Upper lobe of left lung (tissue), 4 donors: ENCODE measurements around the gene SERGEF.

ENCODE experiments used
- CTCF ChIP-seq, 6 experiments: fragments of 450-650 bp in 4 of 6; fragments of 200-600 bp in 2 of 6; sonication (generic) in 2 of 6; IDR thresholded peaks; one replicate each; pipeline ENCODE4 v1.5.1; 2016 to 2019; ENCODE audit warnings: antibody characterized with exemption in 6 of 6
- EP300 ChIP-seq, 4 donors: sonication (generic); formaldehyde crosslinking; IDR thresholded peaks; one replicate each; pipeline ENCODE4 v1.5.1; 2017; ENCODE audit warnings: antibody characterized with exemption in 4 of 4, control low read depth in 2 of 4
- POLR2A ChIP-seq, 4 donors: fragments of 450-650 bp; IDR thresholded peaks; one replicate each; pipeline ENCODE4 v1.5.1; 2016 to 2017; ENCODE audit warnings: antibody characterized with exemption in 4 of 4, mild to moderate bottlenecking in 2 of 4
- POLR2AphosphoS5 ChIP-seq, 2 donors: sonication (generic); formaldehyde crosslinking; IDR thresholded peaks; one replicate each; pipeline ENCODE4 v1.5.1; 2017; ENCODE audit warnings: antibody characterized with exemption in 2 of 2

GRCh38 chr11:17753153-17753552 lies 259.7 kb downstream of the SERGEF start:
- TF ChIP-seq CTCF (IDR thresholded peaks at IDR 0.05) (no peak), POLR2A (IDR thresholded peaks at IDR 0.05) (no peak), EP300 (IDR thresholded peaks at IDR 0.05) (no peak), POLR2AphosphoS5 (IDR thresholded peaks at IDR 0.05) (no peak)
